NCI-H82 treated with DMSO at 0.1 percent for 48 hours (cell line): ENCODE results near the gene SLC25A26.

Source experiments
- DNase-seq: peaks from one replicate; lab custom pipeline; 2025; ENCODE audit not compliant: unreplicated experiment; lab: John Stamatoyannopoulos, UW

Gene SLC25A26

DNA sequence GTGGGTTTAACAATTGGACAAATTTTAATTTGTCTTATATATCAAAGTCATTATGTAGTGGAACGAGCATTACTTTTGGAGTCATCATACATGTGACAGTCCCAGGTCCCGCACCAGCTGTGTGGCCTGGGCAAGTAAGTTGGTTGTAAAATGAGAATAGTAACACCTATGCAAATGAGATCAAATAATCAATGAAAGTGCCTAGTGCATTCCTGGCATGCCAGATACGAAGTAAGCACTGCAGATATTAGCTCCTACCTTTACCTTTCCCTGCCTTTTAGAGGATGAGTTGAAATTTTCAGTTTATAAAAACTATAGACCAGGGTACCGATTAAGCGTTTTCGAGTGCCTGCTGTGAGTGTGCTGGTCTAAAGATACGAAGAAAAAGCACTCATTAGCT lies 145.9 kb downstream of the SLC25A26 start:
- DNase-seq, result no peak

- DNase-seq, result peak; percentile 26
Observed at GRCh38 chr3:66367979-66368378, 147.2 kb downstream of the SLC25A26 start.

GRCh38 chr3:66370179-66370578 lies 149.4 kb downstream of the SLC25A26 start:
- no peak for DNase-seq

DNA sequence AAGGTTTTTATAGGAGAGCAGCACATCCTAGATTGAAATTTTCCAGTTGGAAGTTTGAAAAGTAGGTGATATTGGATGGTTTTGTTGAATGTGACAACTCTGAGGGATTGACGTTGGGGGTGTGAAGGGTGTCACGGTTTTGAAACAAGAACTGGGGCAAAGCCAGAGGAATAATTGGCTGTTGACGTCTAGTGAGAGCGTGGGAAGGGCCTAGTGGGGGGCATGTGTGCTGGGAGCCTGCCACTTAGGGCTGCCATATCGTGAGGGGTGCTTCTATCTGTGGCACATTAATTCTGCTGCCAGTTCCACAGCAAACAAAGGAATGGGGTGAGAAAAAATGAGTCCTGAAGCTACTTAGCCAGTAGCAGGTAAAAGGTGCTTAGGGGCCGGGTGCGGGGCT lies 150.6 kb downstream of the SLC25A26 start:
- no peak for DNase-seq

DNA sequence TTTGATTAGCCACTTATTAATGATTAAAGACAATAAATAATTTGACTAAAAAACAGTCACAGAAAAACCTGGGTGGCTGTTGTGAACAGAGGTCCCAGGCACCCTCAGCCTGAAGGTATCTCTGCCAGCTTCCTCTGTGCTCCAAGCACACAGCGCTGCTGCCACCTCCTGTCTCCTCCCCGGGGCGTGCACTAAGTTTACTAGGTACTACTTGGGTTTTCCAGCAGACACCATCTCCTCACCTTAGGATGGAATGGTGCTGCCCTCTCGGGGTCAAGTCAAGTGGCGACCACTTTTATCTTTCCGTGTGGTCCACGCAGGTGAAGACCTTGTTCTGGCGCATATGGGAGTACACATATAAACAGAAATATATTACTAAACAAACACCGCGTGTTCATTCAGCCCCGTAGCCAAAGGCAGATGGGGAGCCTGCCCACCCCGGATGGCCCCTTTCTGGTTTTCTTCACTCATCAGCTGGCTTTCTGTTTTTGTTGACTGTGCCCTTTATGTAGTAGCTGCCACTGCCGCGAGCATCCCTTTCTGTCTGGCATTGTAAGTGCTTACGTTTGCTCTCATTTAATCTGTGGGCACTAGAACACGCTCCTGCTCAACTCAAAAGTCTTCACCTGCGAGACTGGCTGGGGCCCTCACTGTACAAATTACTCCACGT lies 152.0 kb downstream of the SLC25A26 start:
- DNase-seq, result no peak

GRCh38 chr3:66376568-66376967 lies 155.8 kb downstream of the SLC25A26 start:
- no peak for DNase-seq

- DNase-seq, result no peak
Observed at GRCh38 chr3:66377800-66378199, 157.0 kb downstream of the SLC25A26 start.

DNA sequence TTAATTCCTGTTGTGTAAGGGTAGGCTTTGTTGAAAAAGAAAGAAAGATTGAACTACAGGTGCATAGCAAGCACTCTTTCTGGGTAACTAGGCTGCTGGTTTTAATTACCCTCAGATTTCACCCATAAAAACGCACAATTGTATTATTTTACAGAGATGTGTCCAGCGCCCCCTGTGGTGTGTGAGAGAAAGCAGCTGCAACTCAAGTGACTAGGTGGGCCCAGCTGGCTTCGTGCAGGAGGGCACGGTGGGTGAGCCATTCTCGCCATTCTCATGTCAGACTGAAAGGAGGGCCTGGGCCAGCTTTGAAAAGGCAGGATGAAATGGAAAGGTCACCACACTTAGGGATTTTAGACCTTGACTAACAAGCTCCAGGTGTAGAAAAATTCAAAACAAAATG lies 157.5 kb downstream of the SLC25A26 start:
- DNase-seq, result no peak

- DNase-seq, result no peak
Observed at GRCh38 chr3:66379565-66379964, 158.8 kb downstream of the SLC25A26 start.

DNA sequence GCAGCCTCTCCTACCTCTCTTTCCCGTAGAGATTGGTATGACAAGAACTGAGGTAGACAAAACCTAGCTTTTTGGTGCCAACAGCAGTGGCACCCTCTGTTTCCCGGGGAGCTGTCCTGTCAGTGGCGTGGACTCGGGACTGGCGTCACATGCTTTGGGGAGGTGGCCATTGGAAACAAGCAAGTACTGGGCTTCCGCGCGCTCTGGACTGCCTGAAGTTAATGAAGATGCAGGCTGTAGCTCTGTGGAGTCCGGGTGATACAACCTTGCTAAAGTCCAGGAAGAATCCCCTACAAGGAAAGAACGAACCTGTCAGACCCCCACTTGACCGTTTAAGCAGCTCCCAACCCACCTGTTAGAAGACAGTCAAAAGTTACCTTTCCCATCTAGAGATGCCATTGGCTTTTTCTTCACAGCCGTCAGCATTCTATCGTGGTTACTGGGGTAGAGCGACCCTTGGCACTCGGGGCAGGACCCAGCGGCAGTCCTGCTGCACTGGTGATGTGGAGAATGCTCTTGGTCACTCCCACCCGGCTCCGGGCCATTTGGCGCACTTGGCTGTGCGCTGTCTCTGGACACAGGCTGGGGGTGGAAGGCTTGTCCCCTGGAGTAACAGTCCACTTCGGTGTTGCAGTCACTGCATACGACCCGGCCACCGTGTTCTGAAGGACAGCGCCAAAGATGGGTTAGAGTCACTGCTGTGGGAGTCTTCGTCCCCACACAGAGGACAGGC lies 159.6 kb downstream of the SLC25A26 start:
- no peak for DNase-seq

- DNase-seq, result no peak
Observed at GRCh38 chr3:66381626-66382025, 160.8 kb downstream of the SLC25A26 start.

- no peak for DNase-seq
Observed at GRCh38 chr3:66382142-66382541, 161.3 kb downstream of the SLC25A26 start.

GRCh38 chr3:66383023-66383422 lies 162.2 kb downstream of the SLC25A26 start:
- no peak for DNase-seq

DNA sequence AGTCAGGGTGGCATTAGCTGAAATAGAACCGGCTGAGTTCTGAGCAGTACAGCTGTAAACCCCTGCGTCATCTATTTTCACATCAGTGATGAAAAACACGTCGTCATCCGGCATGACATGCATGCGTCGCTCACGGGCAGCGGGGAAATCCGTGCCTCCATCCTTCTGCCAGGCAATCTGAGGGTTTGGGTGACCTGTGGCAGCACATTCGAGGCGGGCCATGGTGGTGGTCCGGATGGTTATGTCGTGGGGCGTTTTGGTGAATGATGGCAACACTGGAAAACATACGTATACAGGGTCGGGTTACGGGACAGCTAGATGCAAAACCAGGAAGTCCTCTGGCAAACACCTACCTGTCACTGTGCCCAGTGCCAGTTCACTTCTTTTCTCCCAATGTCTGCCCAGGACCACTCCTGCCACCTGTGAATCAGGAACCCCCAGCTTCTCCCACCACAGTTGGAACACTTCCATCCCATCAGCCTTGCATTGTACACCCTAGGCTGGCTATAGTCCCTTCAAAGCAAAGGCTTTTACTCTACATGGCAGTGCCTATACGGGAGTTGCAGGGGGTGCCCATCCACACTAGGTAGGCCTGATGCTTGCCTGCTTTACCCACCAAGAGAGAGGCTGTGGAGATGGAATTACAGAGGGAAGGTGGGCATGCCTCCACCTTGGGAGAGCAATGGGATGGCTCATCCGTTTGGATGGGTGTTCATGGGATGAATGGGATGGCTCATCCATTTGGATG lies 163.4 kb downstream of the SLC25A26 start:
- DNase-seq, result no peak

DNA sequence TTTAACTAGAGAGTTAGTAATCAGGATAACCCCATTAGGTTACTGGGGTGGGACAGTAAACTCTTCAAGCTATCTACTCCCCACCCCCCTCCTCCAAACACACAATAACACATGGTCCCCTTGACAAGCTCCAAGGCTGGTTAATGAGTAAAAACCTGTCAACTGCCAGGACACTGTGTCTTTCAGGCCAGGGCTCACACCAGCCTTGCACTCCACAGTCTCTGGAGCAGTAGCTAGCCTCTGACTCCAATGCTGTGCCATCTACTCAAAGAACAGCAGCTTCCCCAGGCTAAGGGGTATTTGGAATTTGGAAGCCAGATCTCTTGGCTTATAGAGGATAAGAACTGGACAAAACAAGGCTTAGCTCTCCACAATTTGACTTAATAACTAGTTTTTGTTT lies 164.3 kb downstream of the SLC25A26 start:
- no peak for DNase-seq

GRCh38 chr3:66386011-66386924 lies 165.5 kb downstream of the SLC25A26 start:
- no peak for DNase-seq

- no peak for DNase-seq
Observed at GRCh38 chr3:66386925-66387650, 166.3 kb downstream of the SLC25A26 start.

DNA sequence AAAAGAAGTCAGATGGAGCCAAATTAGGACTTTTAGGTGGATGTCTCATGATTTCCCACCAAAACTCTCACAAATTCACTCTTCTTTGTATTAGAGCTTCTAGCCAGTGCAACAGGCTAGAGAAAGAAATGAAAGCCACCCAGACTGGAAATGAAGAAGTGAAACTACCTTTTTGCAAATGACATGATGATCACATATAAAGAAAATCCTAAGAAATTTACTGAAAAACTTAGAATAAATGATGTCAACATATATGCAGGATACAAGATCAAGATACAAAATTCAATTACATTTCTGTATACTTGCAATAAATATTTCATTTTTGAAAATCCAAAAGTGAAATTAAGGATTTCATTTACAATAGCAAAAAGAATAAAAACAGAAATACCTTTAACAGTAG lies 169.2 kb downstream of the SLC25A26 start:
- DNase-seq, result no peak

GRCh38 chr3:66392512-66392911 lies 171.7 kb downstream of the SLC25A26 start:
- no peak for DNase-seq

GRCh38 chr3:66392966-66393332 lies 172.1 kb downstream of the SLC25A26 start:
- no peak for DNase-seq
